ENCODE results near the gene RPS26.
"Not testable (repeated sequence)": the region's sequence is repeated elsewhere in the genome, so short reads cannot be mapped to it uniquely, and the experiment has no call there.

RPS26 gene

GRCh38 chr12:56040151-56040550 is 1.6 kb upstream of the RPS26 start:
- H3K4me3 ChIP-seq (ENCODE audit: insufficient read depth, low read depth, low read length, poor library complexity, severe bottlenecking) = no peak overlapping the region
- no peaks in the 10 kb centered on the region for H3K9me3 ChIP-seq (ENCODE audit: control insufficient read depth, low read length)
- H3K36me3 ChIP-seq (ENCODE audit: control insufficient read depth, insufficient read depth, low read length) = peaks cover 25% of the 10 kb centered on the region
- DNase-seq = no peak
- H3K27ac ChIP-seq (ENCODE audit: insufficient read depth, low read length, poor library complexity, severe bottlenecking) = no peak overlapping the region
- H3K27me3 ChIP-seq (replicated peaks; ENCODE audit: control insufficient read depth, insufficient read depth, low read length, poor library complexity, severe bottlenecking) = no peaks in the 10 kb centered on the region
- H3K4me1 ChIP-seq (ENCODE audit: control insufficient read depth, insufficient read depth, low read length, poor library complexity, severe bottlenecking) = peaks cover 12% of the 10 kb centered on the region

DNA sequence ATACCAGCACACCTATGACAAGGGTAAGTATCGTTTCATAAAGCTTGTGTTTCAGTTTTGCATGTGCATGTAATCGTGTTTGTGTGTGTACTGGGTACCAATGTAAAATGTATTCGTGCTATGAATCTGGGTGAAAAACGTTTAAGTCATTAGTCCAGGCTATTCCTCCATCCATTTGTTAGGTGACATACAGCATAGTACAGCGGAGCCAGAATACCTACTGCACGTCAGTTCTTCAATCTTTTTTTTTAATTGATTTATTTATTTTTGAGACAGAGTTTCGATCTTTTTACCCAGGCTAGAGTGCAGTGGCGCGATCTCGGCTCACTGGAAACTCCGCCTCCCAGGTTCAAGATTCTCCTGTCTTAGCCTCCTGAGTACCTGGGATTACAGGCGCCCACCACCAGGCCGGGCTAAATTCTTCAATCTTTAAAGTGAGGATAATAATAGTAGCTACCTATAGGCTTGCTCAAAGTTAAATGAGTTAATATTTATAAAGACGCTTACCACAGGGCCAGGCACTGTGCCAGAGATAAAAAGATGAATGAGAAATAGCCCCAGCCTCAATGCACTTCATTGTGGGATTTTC is 661 bp upstream of the RPS26 start:
- Histone ChIP-seq H3K27me3 (replicated peaks; ENCODE audit: control insufficient read depth, insufficient read depth, low read length, poor library complexity, severe bottlenecking) (no peaks in the 10 kb centered on the region), H3K4me3 (ENCODE audit: insufficient read depth, low read depth, low read length, poor library complexity, severe bottlenecking) (peak overlapping the region; percentile 98), H3K36me3 (ENCODE audit: control insufficient read depth, insufficient read depth, low read length) (peaks cover 21% of the 10 kb centered on the region), H3K27ac (ENCODE audit: insufficient read depth, low read length, poor library complexity, severe bottlenecking) (peak overlapping the region; percentile 79), H3K4me1 (ENCODE audit: control insufficient read depth, insufficient read depth, low read length, poor library complexity, severe bottlenecking) (peaks cover 12% of the 10 kb centered on the region), H3K9me3 (ENCODE audit: control insufficient read depth, low read length) (no peaks in the 10 kb centered on the region)
- DNase-seq = no peak

- not testable (repeated sequence) for DNase-seq; H3K27me3 ChIP-seq (replicated peaks; ENCODE audit: control insufficient read depth, insufficient read depth, low read length, poor library complexity, severe bottlenecking); H3K9me3 ChIP-seq (ENCODE audit: control insufficient read depth, low read length)
- Histone ChIP-seq H3K36me3 (ENCODE audit: control insufficient read depth, insufficient read depth, low read length) (peaks cover 19% of the 10 kb centered on the region), H3K27ac (ENCODE audit: insufficient read depth, low read length, poor library complexity, severe bottlenecking) (peak overlapping the region; percentile 79), H3K4me3 (ENCODE audit: insufficient read depth, low read depth, low read length, poor library complexity, severe bottlenecking) (peak overlapping the region; percentile 98), H3K4me1 (ENCODE audit: control insufficient read depth, insufficient read depth, low read length, poor library complexity, severe bottlenecking) (peaks cover 12% of the 10 kb centered on the region)
These were observed 704 bp downstream of the RPS26 start for GRCh38 chr12:56042430-56042813.

GRCh38 chr12:56042843-56043242 is 1.1 kb downstream of the RPS26 start:
- Histone ChIP-seq H3K9me3 (ENCODE audit: control insufficient read depth, low read length) (no peaks in the 10 kb centered on the region), H3K27ac (ENCODE audit: insufficient read depth, low read length, poor library complexity, severe bottlenecking) (peak overlapping the region; percentile 79), H3K36me3 (ENCODE audit: control insufficient read depth, insufficient read depth, low read length) (peaks cover 19% of the 10 kb centered on the region), H3K4me3 (ENCODE audit: insufficient read depth, low read depth, low read length, poor library complexity, severe bottlenecking) (peak overlapping the region; percentile 98), H3K4me1 (ENCODE audit: control insufficient read depth, insufficient read depth, low read length, poor library complexity, severe bottlenecking) (peaks cover 12% of the 10 kb centered on the region), H3K27me3 (replicated peaks; ENCODE audit: control insufficient read depth, insufficient read depth, low read length, poor library complexity, severe bottlenecking) (no peaks in the 10 kb centered on the region)
- no peak for DNase-seq

- no peak overlapping the region for H3K4me3 ChIP-seq (ENCODE audit: insufficient read depth, low read depth, low read length, poor library complexity, severe bottlenecking)
- H3K36me3 ChIP-seq (ENCODE audit: control insufficient read depth, insufficient read depth, low read length) = peaks cover 19% of the 10 kb centered on the region
- no peak overlapping the region for H3K27ac ChIP-seq (ENCODE audit: insufficient read depth, low read length, poor library complexity, severe bottlenecking)
- H3K27me3 ChIP-seq (replicated peaks; ENCODE audit: control insufficient read depth, insufficient read depth, low read length, poor library complexity, severe bottlenecking) = no peaks in the 10 kb centered on the region
- no peaks in the 10 kb centered on the region for H3K9me3 ChIP-seq (ENCODE audit: control insufficient read depth, low read length)
- peaks cover 8% of the 10 kb centered on the region for H3K4me1 ChIP-seq (ENCODE audit: control insufficient read depth, insufficient read depth, low read length, poor library complexity, severe bottlenecking)
- no peak for DNase-seq
These were observed 4.5 kb downstream of the RPS26 start for GRCh38 chr12:56046027-56046780.

DNA sequence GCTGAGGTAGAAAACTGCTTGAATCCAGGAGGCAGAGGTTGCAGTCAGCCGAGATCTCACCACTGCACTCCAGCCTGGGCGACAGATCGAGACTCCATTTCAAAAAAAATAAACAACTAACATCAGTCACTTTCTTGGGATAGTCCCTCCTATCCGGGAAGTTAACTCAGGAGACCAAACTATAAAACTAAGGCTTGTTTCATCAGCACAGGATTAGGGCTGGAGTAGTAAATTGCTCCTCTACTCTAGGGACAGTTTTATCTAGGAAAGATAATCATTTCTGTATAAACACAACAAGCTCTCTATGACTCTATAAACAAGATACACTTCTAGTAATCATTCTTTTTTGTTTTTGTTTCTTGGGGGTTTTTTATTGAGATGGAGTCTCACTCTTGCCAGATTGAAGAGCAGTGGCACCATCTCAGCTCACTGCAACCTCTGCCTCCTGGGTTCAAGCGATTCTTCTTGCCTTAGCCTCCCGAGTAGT is 11.7 kb downstream of the RPS26 start:
- no peak overlapping the region for H3K4me3 ChIP-seq (ENCODE audit: insufficient read depth, low read depth, low read length, poor library complexity, severe bottlenecking)
- H3K27me3 ChIP-seq (replicated peaks; ENCODE audit: control insufficient read depth, insufficient read depth, low read length, poor library complexity, severe bottlenecking) = no peaks in the 10 kb centered on the region
- no peaks in the 10 kb centered on the region for H3K36me3 ChIP-seq (ENCODE audit: control insufficient read depth, insufficient read depth, low read length)
- no peak for DNase-seq
- H3K4me1 ChIP-seq (ENCODE audit: control insufficient read depth, insufficient read depth, low read length, poor library complexity, severe bottlenecking) = no peaks in the 10 kb centered on the region
- no peaks in the 10 kb centered on the region for H3K9me3 ChIP-seq (ENCODE audit: control insufficient read depth, low read length)
- no peak overlapping the region for H3K27ac ChIP-seq (ENCODE audit: insufficient read depth, low read length, poor library complexity, severe bottlenecking)

DNA sequence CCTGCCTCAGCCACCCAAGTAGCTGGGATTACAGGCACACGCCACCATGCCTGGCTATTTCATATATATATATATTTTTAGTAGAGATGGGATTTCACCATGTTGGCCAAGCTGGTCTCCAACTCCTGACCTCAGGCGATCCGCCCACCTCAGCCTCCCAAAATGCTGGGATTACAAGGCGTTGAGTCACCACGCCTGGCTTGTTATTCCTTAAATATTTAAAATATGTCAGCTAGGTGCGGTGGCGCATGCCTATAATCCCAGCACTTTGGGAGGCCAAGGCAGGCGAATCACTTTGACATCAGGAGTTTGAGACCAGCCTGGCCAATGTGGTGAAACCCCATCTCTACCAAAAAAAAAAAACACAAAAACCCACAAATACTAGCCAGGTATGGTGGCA is 18.2 kb downstream of the RPS26 start:
- not testable (repeated sequence) for H3K27ac ChIP-seq (ENCODE audit: insufficient read depth, low read length, poor library complexity, severe bottlenecking); H3K27me3 ChIP-seq (replicated peaks; ENCODE audit: control insufficient read depth, insufficient read depth, low read length, poor library complexity, severe bottlenecking); H3K4me3 ChIP-seq (ENCODE audit: insufficient read depth, low read depth, low read length, poor library complexity, severe bottlenecking); H3K9me3 ChIP-seq (ENCODE audit: control insufficient read depth, low read length); H3K4me1 ChIP-seq (ENCODE audit: control insufficient read depth, insufficient read depth, low read length, poor library complexity, severe bottlenecking); DNase-seq; H3K36me3 ChIP-seq (ENCODE audit: control insufficient read depth, insufficient read depth, low read length)

DNA sequence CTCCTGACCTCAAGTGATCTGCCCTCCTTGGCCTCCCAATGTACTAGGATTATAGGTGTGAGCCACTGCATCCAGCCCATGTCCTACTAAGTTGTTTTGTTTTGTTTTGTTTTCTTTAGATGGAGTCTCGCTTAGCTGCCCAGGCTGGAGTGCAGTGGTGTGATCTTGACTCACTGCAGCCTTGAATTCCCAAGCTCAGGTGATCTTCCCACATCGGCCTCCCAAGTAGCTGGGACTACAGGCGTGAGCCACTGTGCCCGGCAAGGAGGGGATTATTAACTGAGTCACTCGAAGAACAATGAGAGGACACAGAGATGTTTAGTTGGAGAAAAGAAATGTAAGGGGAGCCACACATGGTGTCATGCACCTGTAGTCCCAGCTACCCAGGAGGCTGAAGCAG is 20.3 kb downstream of the RPS26 start:
- no peaks in the 10 kb centered on the region for H3K9me3 ChIP-seq (ENCODE audit: control insufficient read depth, low read length)
- no peaks in the 10 kb centered on the region for H3K36me3 ChIP-seq (ENCODE audit: control insufficient read depth, insufficient read depth, low read length)
- no peaks in the 10 kb centered on the region for H3K4me1 ChIP-seq (ENCODE audit: control insufficient read depth, insufficient read depth, low read length, poor library complexity, severe bottlenecking)
- no peak for DNase-seq
- H3K27me3 ChIP-seq (replicated peaks; ENCODE audit: control insufficient read depth, insufficient read depth, low read length, poor library complexity, severe bottlenecking) = no peaks in the 10 kb centered on the region
- H3K27ac ChIP-seq (ENCODE audit: insufficient read depth, low read length, poor library complexity, severe bottlenecking) = no peak overlapping the region
- no peak overlapping the region for H3K4me3 ChIP-seq (ENCODE audit: insufficient read depth, low read depth, low read length, poor library complexity, severe bottlenecking)

- DNase-seq = no peak
- Histone ChIP-seq H3K4me3 (ENCODE audit: insufficient read depth, low read depth, low read length, poor library complexity, severe bottlenecking) (no peak overlapping the region), H3K27ac (ENCODE audit: insufficient read depth, low read length, poor library complexity, severe bottlenecking) (no peak overlapping the region), H3K9me3 (ENCODE audit: control insufficient read depth, low read length) (no peaks in the 10 kb centered on the region), H3K27me3 (replicated peaks; ENCODE audit: control insufficient read depth, insufficient read depth, low read length, poor library complexity, severe bottlenecking) (no peaks in the 10 kb centered on the region), H3K4me1 (ENCODE audit: control insufficient read depth, insufficient read depth, low read length, poor library complexity, severe bottlenecking) (no peaks in the 10 kb centered on the region), H3K36me3 (ENCODE audit: control insufficient read depth, insufficient read depth, low read length) (no peaks in the 10 kb centered on the region)
These were observed 21.3 kb downstream of the RPS26 start for GRCh38 chr12:56062996-56063395.

DNA sequence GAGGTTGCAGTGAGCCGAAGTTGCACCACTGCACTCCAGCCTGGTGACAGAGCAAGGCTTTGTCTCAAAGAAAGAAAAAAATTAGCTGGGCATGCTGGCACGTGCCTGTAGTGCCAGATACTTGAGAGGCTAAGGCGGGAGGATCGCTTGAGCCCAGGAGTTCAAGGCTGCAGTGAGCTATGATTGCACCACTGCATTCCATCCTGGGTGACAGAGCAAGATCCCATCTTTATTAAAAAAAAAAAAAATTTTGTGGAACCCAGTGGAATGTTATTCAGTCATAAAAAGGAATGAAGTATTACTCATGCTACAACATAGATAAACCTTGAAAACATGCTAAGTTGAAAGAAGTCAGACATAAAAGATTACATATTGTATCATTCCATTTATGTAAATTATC is 29.9 kb downstream of the RPS26 start:
- Histone ChIP-seq H3K27me3 (replicated peaks; ENCODE audit: control insufficient read depth, insufficient read depth, low read length, poor library complexity, severe bottlenecking) (no peaks in the 10 kb centered on the region), H3K4me3 (ENCODE audit: insufficient read depth, low read depth, low read length, poor library complexity, severe bottlenecking) (no peak overlapping the region), H3K4me1 (ENCODE audit: control insufficient read depth, insufficient read depth, low read length, poor library complexity, severe bottlenecking) (no peaks in the 10 kb centered on the region), H3K27ac (ENCODE audit: insufficient read depth, low read length, poor library complexity, severe bottlenecking) (no peak overlapping the region), H3K36me3 (ENCODE audit: control insufficient read depth, insufficient read depth, low read length) (no peaks in the 10 kb centered on the region), H3K9me3 (ENCODE audit: control insufficient read depth, low read length) (no peaks in the 10 kb centered on the region)
- DNase-seq = no peak

Data from effector memory CD4-positive, alpha-beta T cell (primary cell).